ENCODE measurements around the gene PEX13. TPM values are rescaled to one million over a fixed set of nuclear protein-coding genes. Genes with fewer than 3 reads are reported as not detected.
A peak's percentile ranks its signal among the peaks of the same experiment; 100 is the strongest.

PEX13 gene
- total RNA-seq, 1 experiment from 2014 or later, result 20.4 TPM

GRCh38 chr2:61018318-61018755 is 817 bp downstream of the PEX13 start:
- H3K27me3 Mint-ChIP-seq (ENCODE audit: low read depth), result no peaks in the 10 kb centered on the region
- peaks cover 14% of the 10 kb centered on the region for H3K36me3 Mint-ChIP-seq
- DNase-seq (ENCODE audit: low spot score) (no peak), ATAC-seq (no peak)
- peaks cover 18% of the 10 kb centered on the region for H3K4me1 Mint-ChIP-seq
- ChIA-PET POLR2A (interaction anchor here (0.5 kb wide), 1 partner anchor 215 kb away, joined by 3 read pairs; no protein-coding TSS in a partner anchor), CTCF (interaction anchor here (1.3 kb wide), 1 partner anchor 213 kb away, joined by 3 read pairs; no protein-coding TSS in a partner anchor)
- H3K27ac Mint-ChIP-seq, result peak overlapping the region; percentile 100
- no peak for TF ChIP-seq HMGA2 (CRISPR knock-in tag; IDR thresholded peaks at IDR 0.05)
- no peak for TF ChIP-seq FOXP4 (CRISPR knock-in tag; IDR thresholded peaks at IDR 0.05)
- no peak for TF ChIP-seq NFE2L1 (CRISPR knock-in tag; IDR thresholded peaks at IDR 0.05)
- no peak for TF ChIP-seq CREM (CRISPR knock-in tag; IDR thresholded peaks at IDR 0.05)
- no peaks in the 10 kb centered on the region for H3K9me3 Mint-ChIP-seq
- peak overlapping the region; percentile 98 for H3K4me3 Mint-ChIP-seq

GRCh38 chr2:61018798-61019197 is 1.3 kb downstream of the PEX13 start:
- peaks cover 18% of the 10 kb centered on the region for H3K4me1 Mint-ChIP-seq
- ChIA-PET POLR2A (no interaction called here), CTCF (no interaction called here)
- peak overlapping the region; percentile 98 for H3K4me3 Mint-ChIP-seq
- H3K27ac Mint-ChIP-seq, result 0 out of 2 replicates have a peak overlapping the region, but pooled peaks have one; percentile 26
- DNase-seq (ENCODE audit: low spot score) (no peak), ATAC-seq (no peak)
- H3K9me3 Mint-ChIP-seq, result no peaks in the 10 kb centered on the region
- TF ChIP-seq ATF2 (CRISPR knock-in tag; IDR thresholded peaks at IDR 0.05; ENCODE audit: borderline replicate concordance, low read depth) (no peak), MAX (CRISPR knock-in tag; IDR thresholded peaks at IDR 0.05) (no peak), RELA (CRISPR knock-in tag; IDR thresholded peaks at IDR 0.05; ENCODE audit: borderline replicate concordance) (no peak), NFYB (CRISPR knock-in tag; conservative IDR thresholded peaks at IDR 0.05; ENCODE audit: low read depth) (no peak), IRF2 (CRISPR knock-in tag; IDR thresholded peaks at IDR 0.05; ENCODE audit: borderline replicate concordance, low read depth) (no peak), ETV6 (CRISPR knock-in tag; IDR thresholded peaks at IDR 0.05) (no peak), SMAD4 (CRISPR knock-in tag; IDR thresholded peaks at IDR 0.05) (no peak), CREB1 (CRISPR knock-in tag; IDR thresholded peaks at IDR 0.05) (no peak)
- TF ChIP-seq, protein P1, sequence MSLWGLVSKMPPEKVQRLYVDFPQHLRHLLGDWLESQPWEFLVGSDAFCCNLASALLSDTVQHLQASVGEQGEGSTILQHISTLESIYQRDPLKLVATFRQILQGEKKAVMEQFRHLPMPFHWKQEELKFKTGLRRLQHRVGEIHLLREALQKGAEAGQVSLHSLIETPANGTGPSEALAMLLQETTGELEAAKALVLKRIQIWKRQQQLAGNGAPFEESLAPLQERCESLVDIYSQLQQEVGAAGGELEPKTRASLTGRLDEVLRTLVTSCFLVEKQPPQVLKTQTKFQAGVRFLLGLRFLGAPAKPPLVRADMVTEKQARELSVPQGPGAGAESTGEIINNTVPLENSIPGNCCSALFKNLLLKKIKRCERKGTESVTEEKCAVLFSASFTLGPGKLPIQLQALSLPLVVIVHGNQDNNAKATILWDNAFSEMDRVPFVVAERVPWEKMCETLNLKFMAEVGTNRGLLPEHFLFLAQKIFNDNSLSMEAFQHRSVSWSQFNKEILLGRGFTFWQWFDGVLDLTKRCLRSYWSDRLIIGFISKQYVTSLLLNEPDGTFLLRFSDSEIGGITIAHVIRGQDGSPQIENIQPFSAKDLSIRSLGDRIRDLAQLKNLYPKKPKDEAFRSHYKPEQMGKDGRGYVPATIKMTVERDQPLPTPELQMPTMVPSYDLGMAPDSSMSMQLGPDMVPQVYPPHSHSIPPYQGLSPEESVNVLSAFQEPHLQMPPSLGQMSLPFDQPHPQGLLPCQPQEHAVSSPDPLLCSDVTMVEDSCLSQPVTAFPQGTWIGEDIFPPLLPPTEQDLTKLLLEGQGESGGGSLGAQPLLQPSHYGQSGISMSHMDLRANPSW (CRISPR knock-in tag; conservative IDR thresholded peaks at IDR 0.05; ENCODE audit: low read depth), result no peak
- TF ChIP-seq, protein P2, sequence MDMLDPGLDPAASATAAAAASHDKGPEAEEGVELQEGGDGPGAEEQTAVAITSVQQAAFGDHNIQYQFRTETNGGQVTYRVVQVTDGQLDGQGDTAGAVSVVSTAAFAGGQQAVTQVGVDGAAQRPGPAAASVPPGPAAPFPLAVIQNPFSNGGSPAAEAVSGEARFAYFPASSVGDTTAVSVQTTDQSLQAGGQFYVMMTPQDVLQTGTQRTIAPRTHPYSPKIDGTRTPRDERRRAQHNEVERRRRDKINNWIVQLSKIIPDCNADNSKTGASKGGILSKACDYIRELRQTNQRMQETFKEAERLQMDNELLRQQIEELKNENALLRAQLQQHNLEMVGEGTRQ (CRISPR knock-in tag; IDR thresholded peaks at IDR 0.05), result no peak
- TF ChIP-seq, protein P3, sequence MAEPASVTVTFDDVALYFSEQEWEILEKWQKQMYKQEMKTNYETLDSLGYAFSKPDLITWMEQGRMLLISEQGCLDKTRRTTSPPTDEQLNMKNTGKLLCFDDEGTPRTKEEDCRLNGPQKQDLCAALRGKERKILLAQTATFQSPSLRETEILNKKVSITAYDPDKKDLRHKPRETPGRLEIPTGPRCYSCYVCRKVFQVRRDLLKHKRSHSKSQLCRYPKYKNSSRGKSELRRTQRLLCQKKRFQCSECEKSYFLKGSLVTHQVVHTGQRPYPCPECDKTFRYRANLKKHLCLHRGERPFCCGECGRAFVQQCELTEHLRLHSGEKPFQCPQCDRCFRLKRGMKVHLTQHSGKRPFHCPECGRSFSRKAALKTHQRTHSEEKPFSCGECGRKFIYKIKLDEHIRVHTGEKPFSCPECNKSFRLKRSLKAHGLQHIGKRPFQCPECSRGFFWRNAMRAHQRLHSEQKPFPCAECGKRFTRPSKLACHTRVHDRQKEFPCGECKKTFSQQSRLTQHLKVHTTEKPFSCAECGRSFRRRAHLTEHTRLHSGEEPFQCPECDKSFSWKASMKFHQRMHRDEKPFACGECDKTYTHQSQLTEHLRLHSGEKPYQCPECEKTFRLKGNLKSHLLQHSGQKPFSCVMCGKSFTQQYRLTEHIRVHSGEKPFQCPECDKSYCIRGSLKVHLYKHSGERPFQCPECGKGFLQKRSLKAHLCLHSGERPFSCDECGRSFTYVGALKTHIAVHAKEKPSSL (CRISPR knock-in tag; conservative IDR thresholded peaks at IDR 0.05), result no peak
- TF ChIP-seq, protein P4, sequence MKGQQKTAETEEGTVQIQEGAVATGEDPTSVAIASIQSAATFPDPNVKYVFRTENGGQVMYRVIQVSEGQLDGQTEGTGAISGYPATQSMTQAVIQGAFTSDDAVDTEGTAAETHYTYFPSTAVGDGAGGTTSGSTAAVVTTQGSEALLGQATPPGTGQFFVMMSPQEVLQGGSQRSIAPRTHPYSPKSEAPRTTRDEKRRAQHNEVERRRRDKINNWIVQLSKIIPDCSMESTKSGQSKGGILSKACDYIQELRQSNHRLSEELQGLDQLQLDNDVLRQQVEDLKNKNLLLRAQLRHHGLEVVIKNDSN (CRISPR knock-in tag; IDR thresholded peaks at IDR 0.05), result no peak
- TF ChIP-seq, protein P5, sequence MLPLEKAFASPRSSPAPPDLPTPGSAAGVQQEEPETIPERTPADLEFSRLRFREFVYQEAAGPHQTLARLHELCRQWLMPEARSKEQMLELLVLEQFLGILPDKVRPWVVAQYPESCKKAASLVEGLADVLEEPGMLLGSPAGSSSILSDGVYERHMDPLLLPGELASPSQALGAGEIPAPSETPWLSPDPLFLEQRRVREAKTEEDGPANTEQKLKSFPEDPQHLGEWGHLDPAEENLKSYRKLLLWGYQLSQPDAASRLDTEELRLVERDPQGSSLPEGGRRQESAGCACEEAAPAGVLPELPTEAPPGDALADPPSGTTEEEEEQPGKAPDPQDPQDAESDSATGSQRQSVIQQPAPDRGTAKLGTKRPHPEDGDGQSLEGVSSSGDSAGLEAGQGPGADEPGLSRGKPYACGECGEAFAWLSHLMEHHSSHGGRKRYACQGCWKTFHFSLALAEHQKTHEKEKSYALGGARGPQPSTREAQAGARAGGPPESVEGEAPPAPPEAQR (CRISPR knock-in tag; IDR thresholded peaks at IDR 0.05), result no peak
- H3K36me3 Mint-ChIP-seq, result peaks cover 14% of the 10 kb centered on the region
- H3K27me3 Mint-ChIP-seq (ENCODE audit: low read depth), result no peaks in the 10 kb centered on the region

Measured in WTC11 (cell line).